C1 segment of cervical spinal cord (tissue), 14 donors: ENCODE data around the gene HABP4.

ENCODE experiments used
- DNase-seq, 14 donors: peaks; one replicate each; lab custom pipeline; 2025; lab: John Stamatoyannopoulos, UW

The HABP4 gene

GRCh38 chr9:96449845-96450612 is at the start of gene HABP4:
HABP4 (plus strand) TSS chr9:96450169; CDS start chr9:96450280, 111 bp downstream.
- DNase-seq, result peak; percentile 58 to 99 (median 94)

DNA sequence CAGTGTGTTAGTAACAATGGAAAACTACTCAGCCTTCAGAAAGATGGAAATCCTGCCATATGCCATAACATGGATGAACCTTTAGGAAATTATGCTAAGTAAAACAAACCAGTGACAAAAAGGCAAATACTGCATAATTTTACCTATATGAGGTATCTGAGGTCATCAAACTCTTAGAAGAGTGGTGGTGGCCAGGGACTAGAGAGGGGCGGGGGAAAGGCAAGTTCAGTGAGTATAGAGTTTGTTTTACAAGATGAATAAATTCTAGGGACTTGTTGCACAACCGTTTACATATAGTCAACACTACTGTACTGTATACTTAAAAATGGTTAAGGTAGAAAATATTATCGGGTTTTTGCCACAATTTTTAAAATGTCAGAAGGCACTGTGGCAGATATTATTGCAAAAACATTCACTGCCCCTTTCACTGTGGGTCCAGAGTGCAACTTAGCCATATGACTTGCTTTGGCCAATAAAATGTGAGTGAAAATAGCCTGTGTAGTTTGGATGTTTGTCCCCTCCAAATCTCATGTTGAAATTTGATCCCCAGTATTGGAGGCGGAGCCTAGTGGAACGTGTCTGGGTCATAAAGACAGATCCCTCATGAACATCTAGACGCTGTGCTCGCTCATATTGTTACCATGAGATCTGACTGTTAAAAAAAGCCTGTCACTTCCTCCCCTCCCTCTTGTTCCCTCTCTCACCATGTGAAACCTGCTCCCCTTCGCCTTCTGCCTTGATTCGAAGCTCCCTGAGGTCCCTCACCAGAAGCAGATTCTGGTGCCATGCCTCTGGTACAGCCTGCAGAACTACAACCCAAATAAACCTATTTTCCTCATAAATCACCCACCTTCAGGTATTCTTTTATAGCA is 41.3 kb upstream of the HABP4 start:
- no peak for DNase-seq

- DNase-seq, result no peak
These were observed 38.7 kb upstream of the HABP4 start for GRCh38 chr9:96411129-96411838.

GRCh38 chr9:96412174-96412913 is 37.6 kb upstream of the HABP4 start:
- DNase-seq, result no peak

DNA sequence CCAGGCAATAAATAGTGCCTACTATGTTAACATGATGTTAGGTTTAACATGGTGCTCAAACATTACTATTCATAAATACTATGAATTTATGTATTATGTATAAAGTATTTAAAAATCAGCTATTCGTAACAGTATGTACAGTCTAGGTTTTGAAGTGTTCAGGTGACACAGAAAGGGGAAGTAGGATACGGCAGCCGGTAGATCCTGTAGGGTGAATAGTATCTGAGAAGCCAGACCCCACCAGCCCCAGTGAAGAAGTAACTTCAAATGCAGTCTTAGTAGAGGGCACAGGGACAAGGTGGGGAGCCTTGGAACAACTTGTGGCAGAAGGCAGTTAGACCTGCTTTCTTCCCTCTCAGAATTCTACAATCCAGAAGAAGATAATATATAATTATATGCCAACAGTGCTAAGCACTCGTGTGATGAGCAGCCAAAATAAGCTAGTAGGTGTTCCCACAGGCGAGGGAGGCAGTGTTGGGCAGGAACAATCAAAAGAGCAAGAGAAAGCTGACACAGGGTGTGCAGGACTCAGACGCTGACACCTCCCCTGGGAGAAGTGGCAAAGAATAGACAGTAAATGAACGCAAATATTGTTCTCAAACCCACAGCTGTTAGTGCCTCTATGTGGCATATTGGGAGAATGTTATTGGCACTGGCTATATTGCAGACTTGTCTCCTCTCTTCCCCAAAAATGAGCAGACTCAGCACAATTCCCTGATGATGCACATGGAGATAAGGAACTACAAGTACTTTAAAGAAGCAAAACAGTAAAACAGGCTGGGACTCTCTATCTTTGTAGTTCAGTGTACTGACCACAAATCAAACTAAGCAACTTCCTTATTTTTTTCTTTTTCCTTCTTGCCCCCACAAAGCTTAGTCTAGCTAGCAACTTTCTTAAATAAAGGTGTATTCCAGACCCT is 36.4 kb upstream of the HABP4 start:
- DNase-seq, result peak in 8 of 14 donors; percentile 8 to 58 (median 32)

DNA sequence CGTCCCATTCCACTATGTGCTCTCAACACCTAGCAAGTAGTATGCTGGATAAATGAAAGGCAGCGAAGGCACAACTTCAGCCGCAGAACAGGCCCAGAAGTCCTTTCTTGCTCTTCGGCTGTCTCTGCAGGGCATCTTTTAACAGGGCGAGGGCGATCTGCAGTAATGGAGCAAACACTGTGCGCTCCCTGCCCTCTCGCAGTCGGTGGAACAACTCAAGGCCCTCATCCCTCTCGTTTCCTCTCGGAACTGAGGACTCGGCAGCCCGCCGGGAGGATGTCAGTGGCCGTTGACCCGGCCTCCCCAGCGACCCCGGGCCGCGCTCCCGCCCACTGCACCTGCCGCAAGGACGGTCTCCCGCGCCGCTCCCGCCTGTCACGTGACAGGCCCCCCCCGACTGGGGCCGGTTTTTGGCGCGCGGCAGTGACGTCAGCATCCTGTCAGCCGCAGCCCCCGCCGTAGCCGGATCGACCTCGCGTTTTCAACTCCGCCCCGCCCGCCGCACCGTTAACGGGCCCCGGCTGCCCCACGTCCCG is 32.9 kb upstream of the HABP4 start:
- peak; percentile 35 to 91 (median 83) for DNase-seq

DNA sequence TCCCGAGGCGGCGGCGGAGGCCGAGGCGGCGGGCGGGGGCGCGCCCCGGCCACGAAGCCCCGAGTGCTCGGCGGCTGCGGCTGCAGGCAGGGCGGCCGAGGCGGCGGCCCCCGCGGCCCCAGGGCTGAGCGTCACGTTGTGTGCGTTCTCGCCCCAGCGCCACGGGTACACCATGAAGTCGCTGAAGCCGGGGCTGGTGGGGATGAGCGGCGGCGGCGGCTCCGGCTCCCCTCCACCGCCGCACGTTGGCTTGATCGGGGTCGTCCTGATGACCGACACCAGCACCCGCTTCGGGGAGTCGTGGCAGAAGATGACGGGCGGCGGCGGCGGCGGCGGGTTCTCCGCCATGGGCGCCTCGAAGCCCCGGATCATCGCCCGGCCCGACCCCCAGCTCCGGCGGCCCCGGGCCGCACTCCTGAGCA is 32.3 kb upstream of the HABP4 start:
- peak in 2 of 14 donors; percentile 44 to 56 for DNase-seq

GRCh38 chr9:96418083-96418919 is 31.7 kb upstream of the HABP4 start, which contains the start of gene ZNF367:
ZNF367 (minus strand) TSS chr9:96418370; CDS start chr9:96418032, 338 bp downstream.
- DNase-seq, result peak; percentile 70 to 99 (median 96)

DNA sequence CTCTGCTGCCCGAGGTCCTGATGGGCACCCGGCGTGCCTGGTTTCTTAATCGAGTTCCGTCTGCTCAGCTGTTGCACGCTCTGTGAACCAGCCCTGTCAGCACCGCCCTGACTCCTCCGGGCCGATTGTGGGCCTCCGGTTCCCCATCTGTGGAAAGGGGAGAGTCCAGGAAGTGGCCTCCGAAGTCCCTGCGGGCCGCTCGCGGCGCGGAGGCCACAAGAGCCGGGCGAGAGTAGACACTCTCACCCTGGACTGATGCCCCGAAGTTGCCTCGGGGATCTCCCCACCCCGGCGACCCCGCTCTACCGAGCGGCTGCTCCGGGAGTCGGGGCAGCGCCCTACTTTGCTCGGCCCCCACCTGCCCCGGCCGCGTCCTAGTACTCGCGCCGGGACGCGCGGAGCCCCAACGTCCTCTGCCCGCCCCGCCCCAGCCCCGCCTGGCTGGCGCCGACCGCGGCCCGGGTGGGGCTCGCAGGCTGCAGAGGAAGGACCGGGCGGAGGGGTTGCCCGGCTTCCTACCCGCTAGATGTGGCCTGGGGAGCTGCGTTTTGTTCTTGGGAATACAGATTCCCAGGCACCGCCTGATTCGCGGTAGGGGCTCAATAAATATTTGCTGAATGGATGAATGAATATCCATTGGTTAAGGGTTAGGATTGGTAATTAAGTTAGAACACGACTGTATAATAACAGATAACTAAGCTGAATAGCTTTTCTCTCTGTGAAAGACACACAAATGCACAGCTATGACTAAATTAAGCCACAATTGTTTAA is 30.9 kb upstream of the HABP4 start:
- DNase-seq, result peak in 11 of 14 donors; percentile 36 to 95 (median 69)

- DNase-seq, result no peak
These were observed 30.3 kb upstream of the HABP4 start for GRCh38 chr9:96419691-96419969.

GRCh38 chr9:96420468-96421219 is 29.3 kb upstream of the HABP4 start:
- peak in 2 of 14 donors; percentile 20 to 55 for DNase-seq

- no peak for DNase-seq
These were observed 26.5 kb upstream of the HABP4 start for GRCh38 chr9:96423322-96423984.

- no peak for DNase-seq
These were observed 26.0 kb upstream of the HABP4 start for GRCh38 chr9:96423985-96424336.

DNA sequence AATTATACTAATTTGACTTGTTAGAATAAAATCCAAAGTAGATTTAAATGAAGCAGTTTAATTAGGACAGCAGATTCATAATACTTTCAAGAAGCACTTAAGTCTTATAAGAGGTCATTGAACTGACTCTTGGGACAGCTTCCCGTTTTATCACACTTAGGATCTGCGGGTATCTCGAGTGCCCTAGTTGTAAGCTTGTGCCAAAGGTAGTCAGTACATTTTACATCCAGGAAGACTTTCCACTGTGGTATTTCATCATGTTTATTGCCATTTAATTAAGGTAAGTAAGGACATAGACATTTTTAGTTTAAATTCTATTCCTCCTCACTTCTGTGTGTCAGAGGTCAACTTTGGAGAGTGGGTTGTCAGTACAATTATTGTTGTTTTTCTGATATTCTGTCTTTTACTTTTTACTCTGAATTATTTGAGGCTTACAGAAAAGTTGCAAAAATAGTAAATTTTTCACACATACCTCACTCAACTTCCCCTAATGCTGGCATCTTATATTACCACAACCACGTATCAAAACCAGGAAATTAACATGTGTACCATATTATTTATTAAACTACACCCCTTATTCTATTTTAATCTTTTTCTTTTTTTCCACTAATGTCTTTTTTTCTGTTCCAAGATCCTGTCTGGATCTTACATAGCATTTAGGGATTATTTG is 24.3 kb upstream of the HABP4 start:
- no peak for DNase-seq

DNA sequence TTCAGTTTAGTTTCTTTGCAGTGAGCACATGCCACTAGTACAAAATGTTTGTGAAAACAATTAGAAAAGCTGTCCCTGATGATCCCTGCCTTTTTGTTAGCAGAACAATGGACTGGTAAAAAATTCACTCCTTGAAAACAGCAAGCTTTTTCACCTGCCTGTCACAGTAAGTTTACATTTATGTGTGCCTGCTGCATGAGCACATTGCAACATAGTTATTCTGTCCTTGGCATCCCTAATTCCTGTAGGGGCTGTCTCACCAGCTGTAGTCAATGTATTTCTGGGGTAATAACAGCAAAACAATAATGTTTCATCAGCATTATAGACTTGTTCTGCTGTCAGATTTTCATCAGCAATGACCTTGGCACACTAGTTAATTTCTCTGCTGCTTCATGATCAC is 20.2 kb upstream of the HABP4 start:
- DNase-seq, result no peak

- DNase-seq, result no peak
These were observed 19.6 kb upstream of the HABP4 start for GRCh38 chr9:96430377-96430776.
